Transverse colon (tissue), 4 donors: ENCODE results near the gene ODF4.

Experiments used
- EP300 ChIP-seq: sonication (generic); formaldehyde crosslinking; IDR thresholded peaks from one replicate; pipeline ENCODE4 v1.6.1; 2017; ENCODE audit warnings: antibody characterized with exemption, low read depth
- POLR2A ChIP-seq: fragments of 450-650 bp; IDR thresholded peaks from one replicate; pipeline ENCODE4 v1.6.1; 2016; ENCODE audit warnings: antibody characterized with exemption, mild to moderate bottlenecking, moderate library complexity
- POLR2AphosphoS5 ChIP-seq, 3 donors: sonication (generic); formaldehyde crosslinking; IDR thresholded peaks; one replicate each; pipeline ENCODE4 v1.6.1; 2016; ENCODE audit warnings: antibody characterized with exemption in 3 of 3
- TF ChIP-seq, protein P1 (sequence below), 5 experiments: fragments of 200-600 bp in 3 of 5; fragments of 450-650 bp in 2 of 5; sonication (generic) in 3 of 5; IDR thresholded peaks; 1 replicate in 2 of 5; 2 replicates in 3 of 5; pipeline ENCODE4 v1.5.1; 2016 to 2017; ENCODE audit warnings: antibody characterized with exemption in 5 of 5, inconsistent platforms in 3 of 5, mild to moderate bottlenecking in 2 of 5, moderate library complexity in 1 of 5

DNA sequence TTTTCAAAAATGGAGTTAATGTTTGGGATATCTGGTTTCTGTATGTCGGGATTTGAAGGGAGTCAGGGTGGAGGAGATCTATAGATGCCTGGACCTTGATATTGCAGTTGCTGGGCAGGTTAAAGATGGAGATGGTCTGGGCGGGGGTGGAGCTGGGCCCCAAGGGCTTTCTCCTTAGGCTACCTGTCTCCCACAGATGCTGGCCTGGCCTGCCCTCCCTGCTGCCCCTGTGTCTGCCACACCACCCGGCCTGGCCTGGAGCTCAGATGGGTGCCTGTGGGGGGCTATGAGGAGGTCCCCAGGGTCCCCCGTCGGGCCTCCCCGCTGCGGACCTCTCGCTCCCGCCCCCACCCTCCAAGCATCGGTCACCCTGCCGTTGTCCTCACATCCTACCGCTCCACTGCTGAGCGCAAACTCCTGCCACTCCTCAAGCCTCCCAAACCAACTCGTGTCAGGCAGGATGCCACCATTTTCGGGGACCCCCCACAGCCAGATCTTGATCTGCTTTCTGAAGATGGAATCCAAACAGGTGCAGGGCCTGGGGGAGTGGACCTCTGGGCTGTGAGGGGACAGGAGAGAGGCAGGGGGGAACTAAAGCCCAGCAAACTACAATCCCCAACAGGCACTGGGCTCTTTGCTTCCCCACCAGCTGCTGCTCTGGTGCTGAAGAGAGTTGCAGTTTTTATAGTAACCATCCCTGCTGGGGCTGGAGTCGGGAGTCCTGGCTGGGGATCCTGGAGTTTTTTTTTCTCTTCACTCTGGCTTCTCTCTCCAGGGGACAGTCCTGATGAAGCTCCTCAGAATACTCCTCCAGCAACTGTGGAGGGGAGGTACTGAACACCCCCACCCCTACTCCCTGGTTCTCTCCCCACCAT is 26.7 kb upstream of the ODF4 start:
- TF ChIP-seq, protein P1, sequence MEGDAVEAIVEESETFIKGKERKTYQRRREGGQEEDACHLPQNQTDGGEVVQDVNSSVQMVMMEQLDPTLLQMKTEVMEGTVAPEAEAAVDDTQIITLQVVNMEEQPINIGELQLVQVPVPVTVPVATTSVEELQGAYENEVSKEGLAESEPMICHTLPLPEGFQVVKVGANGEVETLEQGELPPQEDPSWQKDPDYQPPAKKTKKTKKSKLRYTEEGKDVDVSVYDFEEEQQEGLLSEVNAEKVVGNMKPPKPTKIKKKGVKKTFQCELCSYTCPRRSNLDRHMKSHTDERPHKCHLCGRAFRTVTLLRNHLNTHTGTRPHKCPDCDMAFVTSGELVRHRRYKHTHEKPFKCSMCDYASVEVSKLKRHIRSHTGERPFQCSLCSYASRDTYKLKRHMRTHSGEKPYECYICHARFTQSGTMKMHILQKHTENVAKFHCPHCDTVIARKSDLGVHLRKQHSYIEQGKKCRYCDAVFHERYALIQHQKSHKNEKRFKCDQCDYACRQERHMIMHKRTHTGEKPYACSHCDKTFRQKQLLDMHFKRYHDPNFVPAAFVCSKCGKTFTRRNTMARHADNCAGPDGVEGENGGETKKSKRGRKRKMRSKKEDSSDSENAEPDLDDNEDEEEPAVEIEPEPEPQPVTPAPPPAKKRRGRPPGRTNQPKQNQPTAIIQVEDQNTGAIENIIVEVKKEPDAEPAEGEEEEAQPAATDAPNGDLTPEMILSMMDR (IDR thresholded peaks at IDR 0.05) = no peak
- TF ChIP-seq POLR2AphosphoS5 (IDR thresholded peaks at IDR 0.05) (no peak), POLR2A (no peak), EP300 (no peak)
